CD4-positive, alpha-beta T cell treated with Interleukin-10 for 1 hour (primary cell): ENCODE measurements around the gene BEND3.
"Not testable (repeated sequence)": the region's sequence is repeated elsewhere in the genome, so short reads cannot be mapped to it uniquely, and the experiment has no call there.

Source experiments
- DNase-seq: peaks from one replicate; pipeline ENCODE4 v3.0.0-alpha.2; 2020

BEND3 gene

DNA sequence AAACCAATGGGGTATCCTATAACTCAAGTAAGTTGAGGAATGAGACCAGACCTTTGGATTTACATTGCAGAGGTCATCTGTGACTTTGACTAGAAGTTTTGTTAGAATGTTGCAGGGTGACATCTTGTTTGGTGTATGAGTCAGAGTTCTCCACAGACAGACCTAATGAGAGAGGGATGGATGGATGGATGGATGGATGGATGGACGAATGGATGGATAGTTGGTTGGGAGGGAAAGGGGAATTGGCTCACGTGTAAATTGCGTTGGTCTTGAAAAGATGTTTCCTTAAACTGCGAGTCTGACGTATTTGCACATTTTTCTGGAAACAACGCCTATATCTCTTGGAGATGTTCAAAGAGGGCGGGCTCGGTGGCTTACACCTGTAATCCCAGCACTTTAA, 88.3 kb downstream of the BEND3 start:
- no peak for DNase-seq

DNA sequence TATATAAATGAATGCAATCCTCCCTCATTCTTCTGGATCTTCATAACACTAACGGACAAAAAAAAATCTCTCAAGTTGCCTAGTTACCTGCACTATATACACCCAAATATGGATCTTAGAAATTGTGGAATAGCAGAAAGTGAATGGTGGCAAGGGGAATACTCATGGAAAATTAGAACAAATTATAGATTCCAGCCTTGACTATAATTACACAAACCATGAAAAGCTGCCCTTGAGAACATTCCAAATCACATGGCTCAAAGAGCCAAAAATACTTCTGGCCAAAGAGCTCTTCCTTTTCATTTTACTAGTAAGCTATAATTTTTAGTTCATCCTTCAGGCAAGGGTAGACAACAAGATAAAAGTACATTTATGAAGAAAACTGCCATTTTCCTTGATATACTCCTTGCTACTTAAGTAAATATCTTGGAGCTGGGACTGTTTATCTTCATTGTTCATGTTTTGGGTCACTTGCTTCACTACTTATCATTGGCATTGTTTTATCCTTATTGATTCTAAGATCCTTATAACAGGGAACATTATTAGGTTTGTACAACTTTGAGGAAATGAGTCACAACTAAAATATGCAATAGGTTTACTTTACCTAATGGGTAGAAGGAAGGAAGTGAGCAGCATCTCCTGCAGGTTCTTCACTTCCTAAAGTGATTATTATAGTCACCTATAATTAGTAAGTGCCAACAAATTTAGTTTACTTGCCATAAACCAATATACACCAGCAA, 93.7 kb downstream of the BEND3 start:
- no peak for DNase-seq

GRCh38 chr6:107020239-107020638, 95.1 kb downstream of the BEND3 start:
- DNase-seq = no peak

DNA sequence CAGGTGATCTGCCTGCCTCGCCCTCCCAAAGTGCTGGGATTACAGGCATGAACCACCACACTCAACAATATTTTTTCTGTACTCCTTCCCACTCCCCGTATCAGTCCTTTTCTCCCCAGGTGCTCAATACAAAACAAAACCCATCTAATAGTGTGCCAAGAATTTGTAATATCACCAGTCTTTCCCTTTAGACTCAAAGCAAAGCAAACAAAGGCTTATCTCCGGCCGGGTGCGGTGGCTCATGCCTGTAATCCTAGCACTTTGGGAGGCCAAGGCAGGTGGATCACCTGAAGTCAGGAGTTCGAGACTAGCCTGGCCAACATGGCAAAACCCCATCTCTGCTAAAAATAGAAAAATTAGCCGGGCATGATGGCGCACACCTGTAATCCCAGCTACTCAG, 95.7 kb downstream of the BEND3 start:
- DNase-seq = not testable (repeated sequence)

- DNase-seq = no peak
Observed at GRCh38 chr6:107019047-107019446, 96.3 kb downstream of the BEND3 start.
